Stimulated activated CD4-positive, alpha-beta T cell treated with anti-CD3 and anti-CD28 coated beads, Interleukin-15, amount 100 ng/mL, for 24 hours (primary cell): ENCODE measurements around the gene RAPGEF6.
"Not testable (repeated sequence)": the region's sequence is repeated elsewhere in the genome, so short reads cannot be mapped to it uniquely, and the experiment has no call there.

Experiments used
- DNase-seq: peaks from one replicate; pipeline ENCODE4 v3.0.0-alpha.2; 2020

Gene RAPGEF6, protein sequence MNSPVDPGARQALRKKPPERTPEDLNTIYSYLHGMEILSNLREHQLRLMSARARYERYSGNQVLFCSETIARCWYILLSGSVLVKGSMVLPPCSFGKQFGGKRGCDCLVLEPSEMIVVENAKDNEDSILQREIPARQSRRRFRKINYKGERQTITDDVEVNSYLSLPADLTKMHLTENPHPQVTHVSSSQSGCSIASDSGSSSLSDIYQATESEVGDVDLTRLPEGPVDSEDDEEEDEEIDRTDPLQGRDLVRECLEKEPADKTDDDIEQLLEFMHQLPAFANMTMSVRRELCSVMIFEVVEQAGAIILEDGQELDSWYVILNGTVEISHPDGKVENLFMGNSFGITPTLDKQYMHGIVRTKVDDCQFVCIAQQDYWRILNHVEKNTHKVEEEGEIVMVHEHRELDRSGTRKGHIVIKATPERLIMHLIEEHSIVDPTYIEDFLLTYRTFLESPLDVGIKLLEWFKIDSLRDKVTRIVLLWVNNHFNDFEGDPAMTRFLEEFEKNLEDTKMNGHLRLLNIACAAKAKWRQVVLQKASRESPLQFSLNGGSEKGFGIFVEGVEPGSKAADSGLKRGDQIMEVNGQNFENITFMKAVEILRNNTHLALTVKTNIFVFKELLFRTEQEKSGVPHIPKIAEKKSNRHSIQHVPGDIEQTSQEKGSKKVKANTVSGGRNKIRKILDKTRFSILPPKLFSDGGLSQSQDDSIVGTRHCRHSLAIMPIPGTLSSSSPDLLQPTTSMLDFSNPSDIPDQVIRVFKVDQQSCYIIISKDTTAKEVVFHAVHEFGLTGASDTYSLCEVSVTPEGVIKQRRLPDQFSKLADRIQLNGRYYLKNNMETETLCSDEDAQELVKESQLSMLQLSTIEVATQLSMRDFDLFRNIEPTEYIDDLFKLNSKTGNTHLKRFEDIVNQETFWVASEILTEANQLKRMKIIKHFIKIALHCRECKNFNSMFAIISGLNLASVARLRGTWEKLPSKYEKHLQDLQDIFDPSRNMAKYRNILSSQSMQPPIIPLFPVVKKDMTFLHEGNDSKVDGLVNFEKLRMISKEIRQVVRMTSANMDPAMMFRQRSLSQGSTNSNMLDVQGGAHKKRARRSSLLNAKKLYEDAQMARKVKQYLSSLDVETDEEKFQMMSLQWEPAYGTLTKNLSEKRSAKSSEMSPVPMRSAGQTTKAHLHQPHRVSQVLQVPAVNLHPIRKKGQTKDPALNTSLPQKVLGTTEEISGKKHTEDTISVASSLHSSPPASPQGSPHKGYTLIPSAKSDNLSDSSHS (N-terminal part only)

DNA sequence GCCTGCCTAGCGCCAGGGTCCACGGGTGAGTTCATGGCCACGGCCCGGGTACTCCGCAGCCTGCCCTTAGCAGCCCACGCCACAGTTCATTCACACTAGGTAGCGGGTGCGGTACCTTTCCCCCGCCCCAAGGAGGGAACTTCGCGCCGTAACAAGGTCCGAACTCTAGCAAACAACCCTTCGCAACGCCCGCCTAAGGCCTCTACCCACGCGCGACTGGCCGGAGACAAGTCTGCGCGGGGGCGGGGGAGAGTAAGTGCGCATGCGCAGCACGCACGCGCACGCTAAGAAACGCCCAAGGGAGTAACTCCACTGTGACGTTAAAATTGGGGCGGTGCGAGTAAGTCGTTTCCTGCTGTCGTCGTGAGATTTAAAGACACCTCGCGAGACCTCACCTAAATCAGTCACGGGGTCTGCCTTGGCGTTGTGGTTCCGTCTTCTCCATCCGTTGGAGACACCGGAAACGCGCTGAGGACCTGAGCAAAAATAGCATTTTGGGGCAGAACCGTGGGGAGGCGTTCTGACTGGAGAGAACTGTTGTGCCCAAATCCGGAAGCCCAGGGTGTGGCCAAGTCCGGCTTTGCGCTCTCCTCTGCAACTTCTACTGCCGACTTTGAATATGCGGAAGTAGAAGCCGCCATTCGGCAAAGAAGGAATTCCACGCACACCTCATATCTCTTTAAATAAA is at the start of gene RAPGEF6:
Gene RAPGEF6 (minus strand): TSS at position 234 of the 688 bp plus-strand sequence. CDS start 199 bp downstream, at position 35.
- peak; percentile 98 for DNase-seq

GRCh38 chr5:131684595-131684994 is 49.6 kb upstream of the RAPGEF6 start:
- no peak for DNase-seq

- no peak for DNase-seq
Measured at GRCh38 chr5:131684051-131684450, 49.0 kb upstream of the RAPGEF6 start.

DNA sequence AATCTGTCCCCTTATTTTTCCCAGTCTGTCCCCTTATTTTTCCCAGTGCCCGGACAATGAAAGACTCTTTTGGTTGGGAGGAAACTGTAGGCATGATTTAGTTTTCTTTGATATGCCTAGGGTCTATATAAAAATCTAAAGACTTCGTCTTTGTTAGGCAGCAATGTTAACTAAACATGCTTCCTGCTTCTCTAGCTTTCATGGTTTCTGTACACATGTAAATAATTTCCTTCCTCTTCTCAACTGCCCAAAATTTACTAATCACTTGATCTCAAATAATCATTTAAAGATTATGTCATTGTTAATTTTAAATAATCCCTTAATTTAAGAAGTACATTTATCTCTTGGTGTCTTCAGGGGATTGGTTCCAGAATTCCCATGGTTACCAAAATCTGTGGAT is 47.8 kb upstream of the RAPGEF6 start:
- no peak for DNase-seq

DNA sequence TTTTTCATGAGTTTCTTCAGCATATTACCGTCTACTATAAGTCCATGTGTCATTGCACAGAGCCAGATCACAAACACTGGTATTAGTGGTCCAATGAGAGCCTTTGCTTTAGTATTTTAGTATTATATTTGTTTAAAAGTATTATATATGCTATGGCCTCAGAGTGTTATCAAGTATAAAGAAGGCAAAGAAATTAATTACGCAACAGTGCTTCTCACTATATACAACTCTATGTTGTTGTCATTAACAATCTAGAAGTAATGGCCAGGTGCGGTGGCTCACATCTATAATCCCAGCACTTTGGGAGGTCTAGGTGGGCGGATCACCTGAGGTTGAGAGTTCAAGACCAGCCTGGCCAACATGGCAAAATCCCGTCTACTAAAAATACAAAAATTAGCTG is 47.1 kb upstream of the RAPGEF6 start:
- no peak for DNase-seq

- no peak for DNase-seq
Measured at GRCh38 chr5:131679911-131680310, 44.9 kb upstream of the RAPGEF6 start.

- DNase-seq: not testable (repeated sequence)
Measured at GRCh38 chr5:131678273-131678672, 43.2 kb upstream of the RAPGEF6 start.

DNA sequence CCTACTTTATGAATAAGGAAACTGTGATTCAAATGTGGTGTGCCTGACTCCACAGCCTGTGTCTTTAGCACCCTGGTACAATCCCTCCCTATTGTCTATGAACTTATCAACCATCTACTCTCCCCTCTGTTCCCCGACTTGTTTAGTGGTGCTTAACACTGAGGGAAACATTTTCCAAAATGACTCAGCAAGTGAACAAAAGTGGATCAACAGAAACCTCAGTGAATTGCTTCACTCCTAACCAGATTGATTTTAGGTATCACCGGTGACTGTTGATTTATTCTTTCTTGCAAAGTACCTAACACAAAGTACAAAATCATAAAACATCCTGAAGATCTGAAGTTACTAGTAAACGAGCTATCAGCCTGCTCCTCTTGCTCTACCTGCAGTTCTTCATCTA is 42.1 kb upstream of the RAPGEF6 start:
- no peak for DNase-seq

GRCh38 chr5:131672776-131673175 is 37.7 kb upstream of the RAPGEF6 start:
- DNase-seq: no peak

DNA sequence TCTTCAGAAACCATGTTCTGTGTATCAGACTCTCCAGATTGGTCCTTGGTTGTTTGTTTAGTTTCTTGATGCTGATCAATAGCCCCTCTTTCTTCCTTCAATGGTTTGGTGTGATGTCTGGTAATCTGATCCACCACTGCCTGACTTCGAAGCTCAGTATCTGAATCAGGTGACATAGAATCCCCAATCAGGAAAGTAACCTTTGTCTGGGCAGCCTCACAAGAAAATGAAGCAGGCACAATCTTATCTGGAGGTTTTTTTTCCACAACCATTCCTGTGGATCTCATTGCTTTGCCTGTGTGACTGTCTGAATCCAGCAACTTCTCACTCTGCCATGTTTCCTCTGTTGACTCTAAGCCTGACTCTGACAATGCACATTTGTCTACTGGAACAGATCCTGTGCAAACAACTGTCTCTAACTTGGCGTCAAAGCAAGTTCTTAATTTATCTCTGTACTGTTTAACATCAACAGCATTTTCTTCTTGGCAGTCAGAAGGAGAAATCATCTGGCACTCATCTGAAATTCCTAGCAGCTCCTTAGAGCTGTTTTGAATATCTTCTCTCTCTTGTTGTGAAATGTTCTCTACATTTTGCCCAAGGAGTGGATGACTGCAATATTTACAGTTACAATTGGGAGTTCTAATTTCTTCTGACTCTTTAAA is 37.1 kb upstream of the RAPGEF6 start:
- no peak for DNase-seq

DNA sequence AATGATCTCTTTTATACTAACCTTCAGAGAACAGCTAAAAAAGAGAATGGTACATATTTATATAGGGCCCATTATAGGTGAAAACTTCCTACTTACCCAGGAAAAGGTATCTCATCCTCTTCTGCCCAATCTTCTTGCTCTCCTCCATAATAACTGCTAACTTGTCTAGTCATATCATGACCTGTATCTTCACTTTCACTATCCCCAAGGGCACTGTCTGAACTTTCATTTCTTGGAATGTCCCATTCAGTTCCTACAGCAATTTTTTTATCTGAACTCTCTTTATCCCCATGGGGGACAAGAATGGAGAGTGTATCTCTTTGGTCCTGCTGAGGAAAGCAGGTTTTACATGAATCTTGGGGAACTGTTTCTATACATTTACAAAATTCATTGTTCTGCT is 36.4 kb upstream of the RAPGEF6 start:
- no peak for DNase-seq

DNA sequence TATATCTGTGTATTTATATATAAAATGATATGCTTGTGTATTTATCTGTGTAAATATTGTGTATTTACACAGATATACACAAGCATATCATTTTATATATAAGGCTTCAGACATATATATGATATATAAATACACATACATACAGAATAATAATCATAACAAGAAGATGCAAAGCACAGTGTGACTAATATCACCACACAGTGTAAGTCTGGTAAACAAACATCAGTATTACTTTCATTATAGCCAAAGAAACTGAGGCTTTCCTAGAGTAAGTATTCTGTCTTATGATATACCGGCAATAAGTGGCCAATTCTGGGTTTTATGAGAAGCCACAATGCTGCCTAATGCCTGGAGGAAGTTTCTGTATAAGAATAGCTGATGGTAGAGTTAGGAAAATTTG is 29.9 kb upstream of the RAPGEF6 start:
- DNase-seq: no peak

- DNase-seq: no peak
Measured at GRCh38 chr5:131661933-131662332, 26.9 kb upstream of the RAPGEF6 start.

GRCh38 chr5:131659841-131660240 is 24.8 kb upstream of the RAPGEF6 start:
- no peak for DNase-seq

DNA sequence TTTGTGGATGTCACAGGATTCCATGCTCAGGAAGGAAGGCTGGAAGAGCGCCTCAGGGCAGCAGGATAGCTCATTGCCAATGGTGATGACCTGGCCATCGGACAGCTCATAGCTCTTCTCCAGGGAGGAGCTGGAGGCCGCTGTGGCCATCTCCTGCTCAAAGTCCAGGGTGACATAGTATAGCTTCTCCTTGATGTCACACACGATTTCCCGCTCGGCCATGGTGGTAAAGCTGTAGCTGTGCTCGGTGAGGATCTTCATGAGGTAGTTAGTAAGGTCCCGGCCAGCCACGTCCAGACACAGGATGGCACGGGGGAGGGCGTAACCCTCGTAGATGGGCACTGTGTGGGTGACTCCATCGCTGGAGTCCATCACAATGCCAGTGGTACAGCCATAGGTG is 24.3 kb upstream of the RAPGEF6 start:
- no peak for DNase-seq

- no peak for DNase-seq
Measured at GRCh38 chr5:131654776-131655175, 19.7 kb upstream of the RAPGEF6 start.

GRCh38 chr5:131654309-131654708 is 19.3 kb upstream of the RAPGEF6 start:
- DNase-seq: no peak

- DNase-seq: no peak
Measured at GRCh38 chr5:131649161-131649560, 14.1 kb upstream of the RAPGEF6 start.

DNA sequence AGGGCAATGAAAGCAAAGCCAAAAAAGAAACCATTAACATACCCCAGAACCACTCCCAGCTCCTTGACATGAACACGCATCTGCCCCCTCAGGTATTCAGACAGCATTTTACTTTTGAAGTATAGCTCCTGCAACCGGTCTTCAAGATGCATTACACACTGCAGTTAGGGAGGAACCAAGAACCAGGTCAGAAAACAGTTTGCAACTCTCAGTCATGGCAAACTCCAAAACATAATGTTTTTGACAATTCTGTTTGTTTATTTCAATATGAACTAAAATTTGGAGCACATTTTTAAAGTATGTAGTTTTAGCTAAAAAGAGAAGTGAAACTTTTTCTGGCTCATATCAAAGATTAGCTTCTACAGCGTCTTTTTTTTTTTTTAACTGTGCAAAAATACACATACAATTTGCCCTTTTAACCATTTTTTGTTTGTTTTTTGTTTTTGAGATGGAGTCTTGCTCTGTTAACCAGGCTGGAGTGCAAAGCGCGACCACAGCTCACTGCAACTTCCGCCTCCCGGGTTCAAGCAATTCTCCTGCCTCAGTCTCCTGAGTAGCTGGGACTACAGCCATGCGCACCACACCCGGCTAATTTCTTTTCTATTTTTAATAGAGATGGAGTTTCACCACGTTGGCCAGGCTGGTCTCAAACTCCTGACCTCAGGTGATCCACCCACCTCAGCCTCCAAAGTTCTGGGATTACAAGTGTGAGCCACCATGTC is 12.2 kb upstream of the RAPGEF6 start:
- DNase-seq: no peak

- no peak for DNase-seq
Measured at GRCh38 chr5:131644822-131645221, 9.8 kb upstream of the RAPGEF6 start.

DNA sequence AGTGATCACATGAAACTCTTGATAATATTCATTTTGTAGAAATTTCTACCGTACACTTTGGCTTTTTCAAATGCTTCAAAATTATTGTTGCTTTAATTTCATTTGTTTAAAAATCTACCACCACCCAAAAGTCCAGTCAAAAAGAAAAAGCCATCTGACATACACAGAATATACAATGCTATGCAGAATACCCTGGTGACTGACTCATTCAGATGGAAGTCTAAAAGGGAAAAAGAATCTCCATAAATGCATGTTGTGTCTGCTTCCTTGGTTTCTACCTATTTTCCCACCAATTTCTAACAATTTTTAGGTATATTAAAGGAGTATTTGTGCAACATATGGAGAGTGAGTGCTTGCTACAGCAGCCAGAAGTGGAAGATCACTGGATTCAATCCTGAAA is 9.3 kb upstream of the RAPGEF6 start:
- DNase-seq: no peak
